SKM-1 (cell line): Measurements from ENCODE around the gene KHNYN.

Experiments used
- DNase-seq: peaks from one replicate; lab custom pipeline; 2025; ENCODE audit not compliant: unreplicated experiment; lab: John Stamatoyannopoulos, UW

The KHNYN gene

DNA sequence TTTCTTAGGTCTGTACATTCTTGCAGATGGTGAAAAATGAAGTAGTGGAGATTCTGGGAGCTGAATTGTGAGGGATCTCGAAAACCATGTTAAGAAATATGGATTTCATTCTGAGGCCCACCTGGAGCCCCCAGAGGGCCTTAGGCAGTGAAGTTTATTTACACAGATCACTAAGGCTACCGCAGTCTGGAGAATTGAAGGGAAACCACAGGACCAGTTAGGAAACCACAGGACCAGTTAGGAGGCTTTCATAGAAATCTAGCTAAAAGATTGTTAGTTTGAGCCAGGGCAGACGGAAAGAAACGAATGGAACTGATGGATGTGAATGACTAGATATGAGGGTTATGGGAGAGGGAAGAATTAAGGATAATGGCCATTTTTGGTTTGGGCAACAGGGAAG, 7.5 kb upstream of the KHNYN start:
- no peak for DNase-seq

DNA sequence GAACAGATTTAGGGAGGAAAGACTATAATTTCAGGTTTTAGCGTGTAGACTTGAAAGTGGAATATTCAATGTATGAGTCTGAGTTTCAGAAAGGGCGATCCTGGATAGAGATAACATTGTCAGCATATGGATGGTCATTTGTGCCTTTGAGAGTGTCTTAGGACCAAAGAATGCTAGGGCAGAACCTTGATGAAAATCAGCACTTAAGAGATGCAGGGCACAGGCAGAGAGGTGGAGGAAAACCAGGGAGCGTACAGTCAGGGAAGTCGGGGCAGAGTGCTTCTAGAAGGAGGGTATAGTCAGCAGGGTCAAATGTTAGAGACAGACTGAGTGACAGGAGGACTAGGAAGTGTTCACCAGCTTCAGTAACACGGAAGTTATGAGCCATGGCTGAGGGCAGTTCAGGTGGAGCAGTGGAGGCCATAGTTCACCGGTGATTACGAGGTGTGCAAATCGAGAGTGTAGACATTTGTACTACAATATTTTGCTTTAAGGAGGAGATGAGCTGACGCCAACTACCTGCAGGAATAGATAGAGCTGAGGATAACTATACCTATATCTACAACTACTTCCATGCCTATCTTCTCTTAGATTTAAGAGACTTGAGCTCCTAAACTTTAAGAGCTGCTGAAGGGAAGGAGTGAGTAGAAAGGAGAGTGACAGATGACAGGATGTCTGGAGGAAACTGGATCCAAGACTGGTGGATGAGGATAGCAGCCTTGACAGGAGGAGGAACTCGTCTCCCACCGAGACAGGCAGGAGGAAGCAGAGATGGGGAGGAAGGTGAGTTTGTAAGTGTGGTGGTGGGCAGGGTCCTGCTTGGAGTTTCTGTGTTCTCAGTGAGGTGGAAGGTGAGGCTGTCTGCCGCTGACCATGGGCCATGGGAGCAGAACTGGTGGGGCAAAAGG, 6.8 kb upstream of the KHNYN start:
- no peak for DNase-seq

DNA sequence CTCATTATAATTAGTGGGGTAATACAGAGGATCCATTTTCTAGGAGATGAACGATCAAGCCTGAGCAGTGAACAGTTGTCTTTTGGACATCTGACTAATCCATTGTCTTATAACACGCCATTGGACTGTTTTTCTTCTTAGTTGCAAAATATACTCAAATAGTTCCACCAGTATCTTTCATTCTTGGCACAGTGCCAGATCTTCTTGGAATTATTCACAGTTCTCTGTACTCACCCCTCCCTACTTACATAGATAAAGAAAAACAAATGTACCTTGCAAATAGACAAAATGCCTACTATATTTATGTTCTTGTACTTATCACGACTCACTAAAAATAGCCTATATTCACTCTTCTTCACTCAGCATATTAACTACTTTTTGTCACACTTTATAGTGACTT, 4.0 kb upstream of the KHNYN start:
- DNase-seq = no peak

DNA sequence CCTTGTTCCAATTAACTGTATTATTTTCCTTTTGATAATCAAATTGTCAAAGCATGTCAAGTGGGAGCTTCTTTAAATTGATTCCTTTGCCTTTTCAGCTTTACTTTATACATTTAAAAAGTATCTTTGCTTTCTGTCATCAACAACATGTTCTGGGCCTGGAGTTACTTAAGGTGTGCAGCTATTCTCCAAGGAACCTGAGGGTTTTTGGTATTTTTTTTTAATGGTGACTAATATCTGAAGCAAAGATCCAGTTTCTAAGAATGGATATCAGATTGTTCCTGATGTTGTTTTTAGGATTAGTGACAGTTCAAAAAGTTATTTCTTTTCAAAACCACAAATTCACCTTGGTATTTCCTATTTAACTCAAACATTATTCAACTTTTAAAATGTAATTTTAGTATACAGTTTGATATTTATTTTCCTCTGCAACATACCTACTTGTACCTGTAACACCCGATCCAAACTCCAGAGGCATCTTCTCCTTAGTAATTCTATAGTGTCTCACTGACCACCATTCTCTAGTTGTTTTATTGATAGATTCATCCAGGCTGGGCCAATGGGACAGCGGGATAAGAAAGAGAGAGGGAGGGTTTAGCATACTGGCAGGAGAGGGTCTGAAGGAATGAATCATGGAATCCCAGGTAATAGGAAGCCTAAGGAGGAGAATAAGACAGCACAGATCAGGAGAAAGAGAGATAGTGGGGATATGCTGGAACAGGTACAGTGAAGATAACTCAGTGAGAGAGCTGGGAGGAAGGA, 3.4 kb upstream of the KHNYN start:
- DNase-seq = no peak

DNA sequence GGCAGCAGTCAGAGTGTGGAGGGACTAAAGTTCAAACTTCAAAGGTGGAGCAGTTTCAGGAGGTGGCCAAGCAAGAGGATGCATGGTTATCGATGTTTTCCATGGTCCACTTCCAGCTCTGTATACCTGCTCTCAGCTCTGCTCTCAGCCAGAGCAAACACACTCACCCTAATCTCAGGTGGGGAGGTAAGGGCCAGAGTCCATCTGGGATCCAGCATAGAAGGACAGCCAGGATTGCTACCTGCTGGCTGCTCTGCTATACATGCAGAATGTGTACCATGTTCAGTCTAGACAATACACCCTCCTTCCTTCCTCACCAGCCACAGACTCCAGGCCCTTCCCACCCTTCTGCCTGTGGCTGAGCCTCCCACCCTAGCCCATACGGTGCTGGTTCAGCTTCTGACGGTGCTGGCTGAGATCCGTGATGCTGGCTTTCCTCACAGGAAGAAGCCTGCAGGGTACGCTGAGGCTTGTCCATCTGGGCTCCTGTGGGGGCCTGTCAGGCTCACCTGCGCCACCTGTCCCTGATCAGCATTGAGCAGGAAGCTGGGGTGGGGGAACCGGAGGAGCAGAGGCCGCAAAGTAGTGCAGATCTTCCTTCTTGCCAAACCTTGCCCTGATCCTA, 2.7 kb upstream of the KHNYN start:
- DNase-seq = no peak

DNA sequence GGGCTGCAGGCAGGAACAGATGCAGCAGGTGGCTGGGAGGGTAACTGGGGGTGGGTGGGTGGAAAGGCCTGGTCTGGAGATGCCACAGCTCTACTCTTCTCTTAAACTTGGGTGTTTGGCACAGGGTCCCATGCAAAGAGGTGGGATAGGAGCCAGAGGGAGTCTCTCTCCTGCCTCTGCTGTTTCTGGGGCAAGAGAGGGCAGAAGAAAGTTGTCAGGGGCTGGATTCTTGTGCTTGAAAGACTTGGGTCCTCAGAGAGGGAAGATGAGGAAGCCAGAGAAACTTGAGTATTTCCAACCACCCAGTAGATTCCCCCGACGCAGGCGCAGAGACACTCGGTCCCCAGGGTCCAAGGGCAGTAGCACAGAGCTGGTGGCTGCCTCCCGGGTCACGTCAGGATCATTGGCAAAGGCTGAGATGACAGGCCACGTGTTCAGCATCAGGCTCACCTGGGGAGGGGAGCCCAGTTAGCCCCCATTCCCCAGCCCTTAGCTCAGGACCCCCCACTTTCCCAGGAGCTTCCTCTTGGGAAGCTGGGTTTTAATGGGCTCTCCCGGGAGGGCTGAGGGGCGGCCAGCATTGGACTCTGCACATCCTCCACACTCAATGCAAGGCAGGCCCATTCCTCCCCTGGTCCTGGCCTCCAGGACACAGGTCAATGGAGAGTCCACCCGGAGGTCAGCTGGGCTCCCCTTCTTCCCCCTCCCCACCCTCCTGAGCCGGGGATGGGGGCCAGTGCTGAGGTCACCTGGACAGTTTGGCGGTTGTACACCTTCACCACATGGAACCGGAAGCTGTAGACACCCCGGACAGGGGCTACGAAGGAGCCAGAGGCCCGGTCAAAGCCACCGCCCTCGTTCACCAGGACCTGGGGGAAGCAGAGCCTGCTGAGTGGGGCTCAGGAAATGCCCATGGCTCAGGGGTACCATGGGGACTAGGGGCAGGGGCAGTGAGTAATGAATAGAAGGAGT, 1.9 kb upstream of the KHNYN start:
- DNase-seq = no peak

DNA sequence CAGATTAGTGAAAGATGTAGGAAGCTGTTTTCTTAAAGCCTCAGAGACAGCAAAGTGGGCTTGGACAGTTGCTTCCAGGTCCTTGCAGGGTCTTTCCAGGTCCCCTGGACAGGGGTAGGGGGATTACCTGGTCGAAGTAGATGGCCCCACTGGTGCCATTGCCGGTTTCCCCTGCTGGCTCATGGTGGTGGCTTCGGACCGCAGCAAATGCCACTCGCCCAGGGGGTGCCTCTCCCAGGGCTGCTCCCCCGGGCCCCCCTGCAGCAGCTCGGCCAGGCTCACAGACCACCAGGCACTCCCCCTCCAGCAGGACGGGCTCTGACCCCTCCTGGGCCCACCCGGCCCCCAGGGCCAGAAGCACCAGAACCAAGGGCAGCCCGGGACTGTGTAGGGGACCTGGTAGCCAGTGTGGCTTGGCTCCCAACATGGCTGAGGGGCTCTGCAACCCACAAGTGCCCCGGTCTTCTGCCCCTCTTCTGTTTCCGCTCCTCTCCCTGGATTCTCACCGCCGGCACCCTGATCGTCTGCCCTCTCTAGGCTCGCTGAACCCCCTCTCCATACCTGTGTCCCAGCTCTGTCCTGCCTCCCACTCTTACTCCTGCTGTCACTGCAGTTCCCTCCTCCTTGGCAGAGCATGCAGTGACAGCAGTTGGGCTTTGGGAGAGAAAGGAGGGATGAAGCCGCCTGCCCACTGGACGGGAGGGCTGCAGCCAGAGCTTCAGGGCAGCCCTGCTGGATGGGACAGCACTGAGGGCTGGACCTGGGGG, 943 bp upstream of the KHNYN start:
- no peak for DNase-seq

DNA sequence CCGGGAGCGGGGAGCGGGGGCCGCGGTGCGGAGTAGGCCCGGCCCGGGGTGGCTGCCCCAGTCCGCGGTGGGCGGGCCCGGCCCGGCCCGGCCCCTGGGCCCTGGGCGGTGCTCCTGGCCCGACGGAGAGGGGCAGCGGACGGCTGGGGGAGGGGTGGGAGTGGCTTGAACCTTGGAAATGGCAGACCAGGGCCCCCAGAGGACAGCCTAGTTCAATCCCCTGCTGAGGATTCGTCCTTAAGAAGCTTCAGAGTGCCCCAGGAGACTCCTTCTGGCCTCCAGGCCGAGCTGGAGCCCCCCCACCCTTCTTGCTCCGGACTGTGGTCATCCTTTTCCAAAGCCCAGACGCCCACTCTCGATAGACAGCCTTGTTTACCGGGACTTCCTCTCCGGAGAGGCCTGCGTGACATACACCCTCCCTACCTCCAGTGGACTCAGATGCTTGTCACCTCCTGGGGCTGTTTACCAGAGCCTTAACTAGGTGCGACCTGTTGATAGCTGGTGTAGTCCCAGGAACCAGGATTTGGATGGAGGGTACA, 458 bp downstream of the KHNYN start:
- no peak for DNase-seq

DNA sequence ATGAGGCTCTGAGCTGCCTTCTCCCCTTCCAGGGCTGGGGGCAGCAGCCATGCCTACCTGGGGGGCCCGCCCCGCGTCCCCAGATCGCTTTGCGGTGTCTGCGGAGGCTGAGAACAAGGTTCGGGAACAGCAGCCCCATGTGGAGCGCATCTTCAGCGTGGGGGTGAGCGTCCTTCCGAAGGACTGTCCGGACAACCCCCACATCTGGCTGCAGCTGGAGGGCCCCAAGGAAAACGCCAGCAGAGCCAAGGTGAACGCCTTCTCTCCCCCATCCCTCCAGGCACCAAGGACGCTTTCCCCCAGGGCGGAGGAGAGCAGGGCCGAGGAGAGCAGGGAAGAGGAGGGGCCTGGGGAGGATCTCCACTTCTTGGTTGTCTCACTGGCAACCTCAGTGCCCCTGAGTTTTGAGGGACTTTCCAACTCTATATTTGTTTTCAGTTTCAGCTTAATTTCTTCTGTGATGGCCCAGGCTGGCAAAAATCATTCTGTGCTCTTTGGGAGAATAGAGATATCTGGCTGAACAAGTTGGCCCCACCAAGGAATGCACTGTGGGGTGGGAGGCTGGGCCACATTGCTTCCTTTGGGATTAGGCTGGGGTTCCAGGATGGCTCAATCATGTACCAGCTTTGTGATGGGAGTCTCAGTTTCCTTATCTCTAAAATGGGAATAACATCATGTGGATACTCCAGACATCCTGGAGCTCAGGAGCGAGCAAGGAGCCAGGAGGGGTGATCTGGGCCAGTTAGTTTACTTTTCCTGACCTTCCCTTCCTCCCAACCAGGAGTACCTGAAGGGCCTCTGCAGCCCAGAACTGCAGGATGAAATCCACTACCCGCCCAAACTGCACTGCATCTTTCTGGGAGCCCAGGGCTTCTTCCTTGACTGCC, 1.2 kb downstream of the KHNYN start:
- no peak for DNase-seq

DNA sequence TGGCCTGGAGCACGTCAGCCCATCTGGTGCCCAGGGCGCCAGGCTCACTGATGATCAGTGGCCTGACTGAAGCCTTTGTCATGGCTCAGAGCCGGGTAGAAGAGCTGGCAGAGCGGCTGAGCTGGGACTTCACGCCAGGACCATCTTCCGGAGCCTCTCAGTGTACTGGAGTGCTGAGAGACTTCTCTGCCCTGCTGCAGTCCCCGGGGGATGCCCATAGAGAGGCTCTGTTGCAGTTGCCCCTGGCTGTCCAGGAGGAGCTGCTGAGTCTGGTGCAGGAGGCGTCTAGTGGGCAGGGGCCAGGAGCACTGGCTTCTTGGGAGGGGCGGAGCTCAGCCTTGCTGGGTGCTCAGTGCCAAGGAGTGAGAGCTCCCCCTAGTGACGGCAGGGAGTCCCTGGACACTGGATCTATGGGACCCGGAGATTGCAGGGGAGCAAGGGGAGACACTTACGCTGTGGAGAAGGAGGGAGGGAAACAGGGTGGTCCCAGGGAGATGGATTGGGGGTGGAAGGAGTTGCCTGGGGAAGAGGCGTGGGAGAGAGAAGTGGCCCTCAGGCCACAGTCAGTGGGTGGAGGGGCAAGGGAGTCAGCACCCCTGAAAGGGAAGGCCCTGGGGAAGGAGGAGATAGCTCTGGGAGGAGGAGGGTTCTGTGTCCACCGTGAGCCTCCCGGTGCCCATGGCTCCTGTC, 2.0 kb downstream of the KHNYN start:
- DNase-seq = peak; percentile 58

DNA sequence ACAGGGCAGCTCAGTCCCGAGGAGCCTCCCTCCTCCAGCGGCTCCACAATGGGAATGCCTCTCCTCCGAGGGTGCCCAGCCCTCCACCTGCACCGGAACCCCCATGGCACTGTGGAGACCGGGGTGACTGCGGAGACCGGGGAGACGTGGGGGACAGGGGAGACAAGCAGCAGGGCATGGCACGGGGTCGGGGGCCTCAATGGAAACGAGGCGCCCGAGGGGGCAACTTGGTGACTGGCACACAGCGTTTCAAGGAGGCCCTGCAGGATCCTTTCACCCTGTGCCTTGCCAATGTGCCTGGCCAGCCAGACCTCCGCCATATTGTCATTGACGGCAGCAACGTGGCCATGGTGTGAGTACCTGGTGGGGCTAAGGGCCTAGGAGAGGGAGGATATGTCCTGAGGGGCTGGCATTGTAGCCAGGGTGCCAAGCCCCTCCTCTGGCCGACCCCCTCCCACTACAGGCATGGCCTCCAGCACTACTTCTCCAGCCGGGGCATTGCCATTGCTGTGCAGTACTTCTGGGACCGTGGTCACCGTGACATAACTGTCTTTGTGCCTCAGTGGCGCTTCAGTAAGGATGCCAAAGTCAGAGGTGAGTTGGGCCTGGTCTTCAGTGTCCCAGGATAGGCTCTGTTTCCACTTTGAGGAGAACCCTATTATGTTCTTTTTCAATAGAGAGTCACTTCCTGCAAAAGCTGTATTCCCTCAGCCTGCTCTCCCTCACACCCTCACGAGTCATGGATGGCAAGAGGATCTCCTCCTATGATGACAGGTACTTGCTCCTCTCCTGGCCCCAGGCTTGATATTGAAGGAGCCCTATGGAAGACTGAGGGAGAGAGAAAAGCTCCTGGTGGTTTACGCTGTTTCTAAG, 2.7 kb downstream of the KHNYN start:
- DNase-seq = no peak

DNA sequence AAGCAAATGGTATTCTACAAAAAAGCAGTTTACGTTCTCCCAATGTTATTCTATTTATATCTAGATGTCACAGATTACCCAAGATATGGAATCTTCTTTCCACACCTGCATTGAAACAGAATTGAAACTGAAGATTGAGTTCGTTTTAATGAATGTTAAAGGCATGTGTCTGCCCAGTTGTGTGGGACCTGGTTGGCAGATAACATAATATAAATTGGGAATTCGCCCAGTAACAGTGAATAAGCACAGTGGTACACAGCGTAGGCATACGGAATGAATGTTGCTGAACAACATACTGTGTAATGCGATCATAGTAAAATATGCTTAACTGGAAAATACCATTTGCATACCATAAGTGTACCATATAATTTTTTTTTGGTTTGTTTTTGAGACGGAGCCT, 4.3 kb downstream of the KHNYN start:
- no peak for DNase-seq

DNA sequence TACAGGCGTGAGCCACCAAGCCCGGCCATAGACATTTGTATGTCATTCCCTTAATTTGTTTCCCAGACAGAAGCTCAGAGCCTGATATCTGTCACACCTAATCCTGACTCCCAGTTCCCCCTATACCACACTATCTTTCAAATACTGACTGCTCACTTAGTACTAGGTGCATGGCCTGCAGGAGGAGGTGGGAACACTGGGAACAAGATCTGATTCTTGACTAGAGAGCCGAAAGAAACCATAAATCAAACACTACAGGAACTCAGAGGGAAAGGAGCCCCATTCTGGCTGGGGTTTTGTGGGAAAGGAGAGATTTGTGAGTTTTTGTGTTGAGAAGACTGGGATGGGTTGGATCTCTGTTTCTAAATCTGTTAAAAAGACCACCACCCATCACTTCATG, 4.9 kb downstream of the KHNYN start:
- no peak for DNase-seq

DNA sequence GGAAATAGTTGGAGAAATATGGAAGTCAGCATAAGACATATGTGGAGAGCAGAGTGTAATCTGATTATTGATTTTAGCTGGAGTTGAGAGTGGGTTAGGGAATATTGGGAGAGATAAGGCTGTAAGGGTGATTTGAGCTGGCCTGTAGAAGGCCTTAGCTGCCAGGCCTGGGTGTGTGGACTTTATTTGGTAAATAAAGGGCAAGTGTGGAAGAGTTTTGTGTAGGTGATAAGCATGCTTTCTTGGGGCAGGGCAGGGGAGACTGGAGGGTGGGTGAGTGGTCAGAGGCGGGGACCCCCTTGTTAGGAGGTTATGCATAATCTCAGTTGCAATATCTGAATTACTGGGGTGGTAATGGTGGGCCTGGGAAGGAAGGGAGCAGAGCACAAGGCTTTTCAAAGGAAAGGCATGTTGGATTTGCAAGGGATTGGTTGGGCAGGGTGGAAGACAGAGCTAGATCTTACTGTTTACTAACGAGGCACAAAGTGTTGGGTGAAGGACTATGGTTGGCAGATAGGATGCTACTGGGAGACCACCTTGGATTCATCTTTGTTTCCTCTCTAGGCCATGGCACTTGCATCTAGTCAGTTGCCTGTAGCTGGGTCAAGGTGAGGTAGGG, 5.5 kb downstream of the KHNYN start:
- no peak for DNase-seq

DNA sequence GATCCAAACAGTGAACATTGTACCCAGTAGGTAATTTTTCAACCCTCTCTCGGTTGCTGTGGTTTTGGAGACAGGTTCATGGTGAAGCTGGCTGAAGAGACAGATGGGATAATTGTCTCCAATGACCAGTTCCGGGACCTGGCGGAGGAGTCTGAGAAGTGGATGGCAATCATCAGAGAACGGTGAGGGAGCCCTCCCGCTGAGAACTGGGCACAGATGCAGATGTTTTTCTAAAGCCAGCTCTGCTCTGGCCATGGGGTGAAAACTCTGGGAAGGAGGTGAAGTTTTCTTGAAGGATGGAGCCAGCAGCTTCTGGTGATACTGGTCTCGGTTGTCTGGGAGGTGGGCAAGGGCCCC, 6.2 kb downstream of the KHNYN start:
- DNase-seq = no peak

DNA sequence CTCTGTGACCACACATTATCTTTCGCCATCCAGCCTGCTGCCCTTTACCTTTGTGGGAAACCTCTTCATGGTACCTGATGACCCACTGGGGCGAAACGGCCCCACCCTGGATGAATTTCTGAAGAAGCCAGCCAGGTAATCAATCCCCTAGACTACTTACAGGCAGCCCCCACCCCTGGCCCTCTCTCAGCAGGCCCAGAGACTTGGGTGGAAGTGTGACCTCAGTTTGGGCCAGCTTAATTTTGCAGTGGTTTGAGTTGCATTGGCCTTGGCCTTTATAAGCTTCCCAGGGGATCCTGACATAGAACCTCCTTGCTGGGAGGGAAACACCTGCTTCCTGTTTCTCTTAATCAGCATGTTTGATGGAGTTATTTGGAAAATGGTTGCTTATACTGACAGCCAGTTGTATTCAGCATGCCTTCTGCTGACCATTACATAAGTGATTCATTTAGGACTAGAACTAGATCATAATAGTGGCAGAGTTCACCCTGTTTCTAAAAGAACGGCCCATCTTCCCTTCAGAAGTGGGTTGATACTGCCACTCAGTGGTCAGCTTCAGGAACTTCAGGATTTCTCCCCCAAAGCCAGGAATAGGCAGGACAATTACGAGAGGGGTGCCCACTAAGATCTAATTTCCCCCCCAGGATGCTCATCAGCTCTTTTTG, 6.7 kb downstream of the KHNYN start:
- no peak for DNase-seq
